Epithelial cell of proximal tubule (primary cell): ENCODE results near the gene NUDT3. TPM values are rescaled to one million over a fixed set of nuclear protein-coding genes. Genes with fewer than 3 reads are reported as not detected.
"Not testable (repeated sequence)": the region's sequence is repeated elsewhere in the genome, so short reads cannot be mapped to it uniquely, and the experiment has no call there.

ENCODE experiments used
- DNase-seq: peaks from one replicate; pipeline ENCODE4 v3.0.0-alpha.2; 2011; ENCODE audit warnings: low read depth
- H3K4me3 ChIP-seq: 2 replicates; pipeline ENCODE4 v1.5.1; 2011; ENCODE audit warnings: low read depth, mild to moderate bottlenecking, low read length
- total RNA-seq: library from RNA; depleted of rRNA; stranded (reverse); fragments of >200 nt; gene quantifications from 2 replicates; pipeline ENCODE4 v1.2.3, GENCODE V29; 2015
- TF ChIP-seq, protein P1 (sequence below): conservative IDR thresholded peaks from 2 replicates; pipeline ENCODE4 v1.5.1; 2012; ENCODE audit warnings: low read depth, mild to moderate bottlenecking, low read length

NUDT3 gene
- total RNA-seq, 1 donor from 2014 or later = 16.7 TPM

DNA sequence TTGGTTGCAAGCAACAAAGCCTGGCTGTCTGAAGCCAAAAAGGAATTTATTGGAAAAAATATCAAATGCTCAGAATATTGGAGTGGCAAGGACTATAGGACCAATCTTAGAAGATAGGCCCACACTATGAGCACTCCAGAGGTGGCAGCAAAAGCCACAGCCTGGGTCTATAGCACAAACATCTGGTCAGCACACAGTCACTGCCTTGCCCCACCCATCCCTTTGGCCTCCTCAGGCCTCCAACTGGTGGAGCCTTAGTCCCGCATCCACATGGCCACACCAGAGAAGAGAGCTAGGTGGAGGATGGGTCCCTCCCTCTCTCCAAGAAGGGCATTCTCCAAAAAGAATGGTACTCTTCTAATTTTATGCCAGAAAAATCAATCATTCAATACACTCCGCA is 14.0 kb downstream of the NUDT3 start:
- TF ChIP-seq, protein P1, sequence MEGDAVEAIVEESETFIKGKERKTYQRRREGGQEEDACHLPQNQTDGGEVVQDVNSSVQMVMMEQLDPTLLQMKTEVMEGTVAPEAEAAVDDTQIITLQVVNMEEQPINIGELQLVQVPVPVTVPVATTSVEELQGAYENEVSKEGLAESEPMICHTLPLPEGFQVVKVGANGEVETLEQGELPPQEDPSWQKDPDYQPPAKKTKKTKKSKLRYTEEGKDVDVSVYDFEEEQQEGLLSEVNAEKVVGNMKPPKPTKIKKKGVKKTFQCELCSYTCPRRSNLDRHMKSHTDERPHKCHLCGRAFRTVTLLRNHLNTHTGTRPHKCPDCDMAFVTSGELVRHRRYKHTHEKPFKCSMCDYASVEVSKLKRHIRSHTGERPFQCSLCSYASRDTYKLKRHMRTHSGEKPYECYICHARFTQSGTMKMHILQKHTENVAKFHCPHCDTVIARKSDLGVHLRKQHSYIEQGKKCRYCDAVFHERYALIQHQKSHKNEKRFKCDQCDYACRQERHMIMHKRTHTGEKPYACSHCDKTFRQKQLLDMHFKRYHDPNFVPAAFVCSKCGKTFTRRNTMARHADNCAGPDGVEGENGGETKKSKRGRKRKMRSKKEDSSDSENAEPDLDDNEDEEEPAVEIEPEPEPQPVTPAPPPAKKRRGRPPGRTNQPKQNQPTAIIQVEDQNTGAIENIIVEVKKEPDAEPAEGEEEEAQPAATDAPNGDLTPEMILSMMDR = no peak
- no peak overlapping the region for H3K4me3 ChIP-seq
- DNase-seq = no peak

DNA sequence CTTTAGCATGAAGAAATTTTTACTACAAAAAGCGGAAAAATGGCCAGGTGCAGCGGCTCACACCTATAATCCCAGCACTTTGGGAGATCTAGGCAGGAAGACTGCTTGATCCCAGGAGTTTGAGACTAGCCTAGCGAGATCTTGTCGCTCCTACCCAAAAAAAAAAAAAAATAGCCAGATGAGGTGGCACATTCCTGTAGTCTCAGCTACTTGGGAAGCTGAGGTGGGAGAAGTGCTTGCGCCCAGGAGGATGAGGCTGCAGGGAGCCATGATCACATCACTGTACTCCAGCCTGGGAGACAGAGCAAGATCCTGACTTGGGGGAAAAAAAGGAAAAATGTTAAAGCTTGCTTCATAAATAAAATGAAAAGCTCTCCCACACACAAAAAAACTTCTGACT is 14.5 kb downstream of the NUDT3 start:
- no peak overlapping the region for H3K4me3 ChIP-seq
- DNase-seq = no peak
- TF ChIP-seq, protein P1 = no peak

DNA sequence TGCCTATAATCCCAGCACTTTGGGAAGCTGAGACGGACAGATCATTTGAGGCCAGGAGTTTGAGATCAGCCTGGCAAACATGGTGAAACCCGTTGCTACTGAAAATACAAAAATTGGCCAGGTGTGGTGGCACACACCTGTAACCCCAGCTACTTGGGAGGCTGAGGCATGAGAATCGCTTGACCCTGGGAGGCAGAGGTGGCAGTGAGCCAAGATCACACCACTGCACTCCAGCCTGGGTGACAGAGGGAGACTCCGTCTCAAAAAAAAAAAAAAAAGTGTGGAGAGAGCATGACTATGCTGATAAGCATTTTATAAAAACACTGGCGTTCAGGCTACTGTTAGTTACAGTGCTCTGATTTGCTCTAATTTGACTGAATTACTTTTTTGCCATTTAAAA is 14.9 kb downstream of the NUDT3 start:
- DNase-seq, H3K4me3 ChIP-seq: not testable (repeated sequence)

DNA sequence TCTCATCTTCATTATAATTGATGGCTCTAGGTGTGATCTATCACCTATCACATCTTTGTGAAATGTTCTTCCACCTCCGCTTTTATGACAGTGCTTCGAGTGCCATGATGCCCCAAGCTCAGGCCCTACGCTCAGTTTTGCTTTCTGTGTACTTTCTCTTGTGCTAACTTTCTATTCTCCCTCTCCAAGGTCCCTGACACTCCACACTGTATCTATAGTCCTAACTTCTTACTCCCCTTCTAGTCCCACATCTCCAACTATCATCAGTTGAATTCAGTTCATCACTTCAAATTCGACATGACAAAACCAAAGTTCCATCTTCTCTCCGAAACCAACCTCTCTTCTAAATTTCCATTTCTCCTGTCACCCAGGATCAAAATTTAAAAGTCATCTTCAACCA is 16.6 kb downstream of the NUDT3 start:
- H3K4me3 ChIP-seq = no peak overlapping the region
- DNase-seq = no peak
- TF ChIP-seq, protein P1 = no peak

DNA sequence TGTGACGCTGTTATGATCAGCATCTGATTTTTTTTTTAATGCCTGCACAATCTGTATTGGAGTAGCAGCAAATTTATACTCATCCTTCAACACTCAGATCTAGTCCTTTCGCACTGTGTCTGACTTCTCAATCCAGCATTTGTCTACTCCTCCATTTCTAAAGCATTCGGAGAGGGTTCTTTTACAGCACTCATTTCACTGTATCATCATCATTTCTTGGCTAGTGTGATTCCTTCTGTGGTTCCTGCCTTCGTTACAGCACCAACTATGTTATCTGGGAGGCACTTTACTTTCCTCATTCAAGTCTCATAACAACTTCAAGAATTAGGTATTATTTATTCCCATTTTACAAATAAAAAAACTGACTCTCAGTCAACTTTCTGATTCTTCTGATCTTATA is 18.0 kb downstream of the NUDT3 start:
- TF ChIP-seq, protein P1 = no peak
- DNase-seq = no peak
- no peak overlapping the region for H3K4me3 ChIP-seq

DNA sequence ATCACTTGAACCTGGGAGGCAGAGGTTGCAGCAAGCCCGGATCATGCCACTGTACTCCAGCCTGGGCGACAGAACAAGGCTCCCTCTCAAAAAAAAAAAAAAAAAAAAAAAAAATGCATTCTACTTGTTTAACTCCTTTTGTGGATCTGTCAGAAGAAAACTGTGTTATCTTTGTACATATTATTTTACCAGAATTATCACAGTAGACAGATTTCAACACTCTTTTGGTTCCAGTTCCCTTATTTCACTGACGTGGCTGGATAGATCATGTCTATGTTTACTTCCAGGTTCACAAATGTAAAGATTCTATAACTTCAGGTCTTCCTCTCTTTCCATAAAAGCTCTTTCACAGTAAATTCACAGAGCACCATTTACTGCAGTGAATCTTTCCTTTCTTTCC is 18.4 kb downstream of the NUDT3 start:
- TF ChIP-seq, protein P1 = no peak
- no peak for DNase-seq
- H3K4me3 ChIP-seq = no peak overlapping the region

DNA sequence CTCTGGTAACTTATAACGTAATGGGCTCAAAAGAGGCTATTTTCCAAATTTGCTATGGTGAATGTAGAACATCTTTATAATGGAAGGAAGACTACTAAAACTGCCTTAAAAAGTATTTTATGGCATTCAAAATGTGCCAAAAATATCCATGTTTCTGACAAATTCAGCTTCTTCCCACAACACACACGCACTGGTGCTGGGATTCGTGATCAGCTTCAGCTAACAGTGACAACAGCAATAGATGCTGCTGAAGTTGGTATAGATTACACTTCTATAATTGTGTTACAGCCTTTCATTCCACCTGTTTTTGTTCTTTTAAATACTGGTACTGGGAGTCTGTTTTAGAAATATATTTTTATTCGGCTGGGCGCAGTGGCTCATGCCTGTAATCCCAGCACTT is 19.0 kb downstream of the NUDT3 start:
- H3K4me3 ChIP-seq = no peak overlapping the region
- no peak for DNase-seq
- TF ChIP-seq, protein P1 = no peak

DNA sequence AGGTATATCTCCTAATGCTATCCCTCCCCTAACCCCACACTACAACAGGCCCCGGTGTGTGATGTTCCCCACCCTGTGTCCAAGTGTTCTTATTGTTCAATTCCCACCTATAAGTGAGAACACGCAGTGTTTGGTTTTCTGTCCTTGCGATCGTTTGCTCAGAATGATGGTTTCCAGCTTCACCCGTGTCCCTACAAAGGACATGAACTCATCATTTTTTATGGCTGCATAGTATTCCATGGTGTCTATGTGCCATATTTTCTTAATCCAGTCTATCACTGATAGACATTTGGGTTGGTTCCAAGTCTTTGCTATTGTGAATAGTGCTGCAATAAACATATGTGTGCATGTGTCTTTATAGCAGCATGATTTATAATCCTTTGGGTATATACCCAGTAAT is 20.6 kb downstream of the NUDT3 start:
- H3K4me3 ChIP-seq, DNase-seq: not testable (repeated sequence)
